LNCaP clone FGC (cell line): ENCODE data around the gene WIPF2.

ENCODE experiments used
- DNase-seq: peaks from one replicate; pipeline ENCODE4 v3.0.0-alpha.2; 2011; ENCODE audit warnings: low read depth
- H3K4me3 ChIP-seq: 2 replicates; pipeline ENCODE4 v1.5.1; 2011; ENCODE audit warnings: mild to moderate bottlenecking, low read depth, low read length, control low read depth
- TF ChIP-seq, protein P1 (sequence below): IDR thresholded peaks from 2 replicates; pipeline ENCODE4 v1.5.1; 2012; ENCODE audit warnings: mild to moderate bottlenecking; ENCODE audit not compliant: control insufficient read depth, insufficient read depth; ENCODE audit errors: extremely low read depth

Gene WIPF2

DNA sequence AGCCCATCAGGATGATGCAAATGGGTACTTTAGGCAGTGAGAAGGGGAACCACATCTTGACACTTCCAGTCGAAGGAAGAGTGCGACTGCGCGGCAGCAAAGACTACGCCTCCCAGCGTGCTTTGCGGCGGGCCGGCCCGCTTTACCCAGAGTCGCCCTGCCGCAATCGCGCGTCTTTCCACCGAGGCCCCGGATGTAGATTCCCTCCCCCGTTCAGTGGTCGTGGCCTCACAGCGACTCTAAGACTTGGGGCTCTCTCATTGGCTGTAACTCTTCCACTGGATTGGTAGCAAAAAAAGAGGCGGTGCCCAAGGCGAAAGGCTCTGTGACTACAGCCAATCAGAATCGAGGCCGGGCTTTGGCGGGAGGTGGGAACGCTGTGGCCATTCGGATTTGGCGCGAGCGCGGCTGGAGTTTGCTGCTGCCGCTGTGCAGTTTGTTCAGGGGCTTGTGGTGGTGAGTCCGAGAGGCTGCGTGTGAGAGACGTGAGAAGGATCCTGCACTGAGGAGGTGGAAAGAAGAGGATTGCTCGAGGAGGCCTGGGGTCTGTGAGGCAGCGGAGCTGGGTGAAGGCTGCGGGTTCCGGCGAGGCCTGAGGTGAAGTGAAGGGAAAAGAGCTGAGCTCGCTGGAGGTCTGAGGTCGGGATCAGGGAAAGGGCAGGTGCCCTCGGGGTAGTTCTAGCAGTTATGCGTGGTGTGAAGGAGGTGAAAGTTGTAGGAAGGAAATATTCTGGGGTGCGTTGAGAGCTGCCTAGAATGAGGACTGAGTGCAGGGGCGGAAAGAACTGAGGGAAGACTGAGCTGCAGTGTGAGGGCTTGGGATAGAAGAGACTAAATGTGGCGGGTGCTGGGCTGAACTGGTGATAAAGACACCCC, 68.6 kb downstream of the WIPF2 start, which contains the start of gene CDC6:
CDC6 (plus strand) TSS at position 386 of the 876 bp plus-strand sequence. CDS start 1,542 bp downstream, outside the sequence.
- H3K4me3 ChIP-seq = peak within 1 kb of the TSS; percentile 100
- DNase-seq = peak; percentile 98
- TF ChIP-seq, protein P1, sequence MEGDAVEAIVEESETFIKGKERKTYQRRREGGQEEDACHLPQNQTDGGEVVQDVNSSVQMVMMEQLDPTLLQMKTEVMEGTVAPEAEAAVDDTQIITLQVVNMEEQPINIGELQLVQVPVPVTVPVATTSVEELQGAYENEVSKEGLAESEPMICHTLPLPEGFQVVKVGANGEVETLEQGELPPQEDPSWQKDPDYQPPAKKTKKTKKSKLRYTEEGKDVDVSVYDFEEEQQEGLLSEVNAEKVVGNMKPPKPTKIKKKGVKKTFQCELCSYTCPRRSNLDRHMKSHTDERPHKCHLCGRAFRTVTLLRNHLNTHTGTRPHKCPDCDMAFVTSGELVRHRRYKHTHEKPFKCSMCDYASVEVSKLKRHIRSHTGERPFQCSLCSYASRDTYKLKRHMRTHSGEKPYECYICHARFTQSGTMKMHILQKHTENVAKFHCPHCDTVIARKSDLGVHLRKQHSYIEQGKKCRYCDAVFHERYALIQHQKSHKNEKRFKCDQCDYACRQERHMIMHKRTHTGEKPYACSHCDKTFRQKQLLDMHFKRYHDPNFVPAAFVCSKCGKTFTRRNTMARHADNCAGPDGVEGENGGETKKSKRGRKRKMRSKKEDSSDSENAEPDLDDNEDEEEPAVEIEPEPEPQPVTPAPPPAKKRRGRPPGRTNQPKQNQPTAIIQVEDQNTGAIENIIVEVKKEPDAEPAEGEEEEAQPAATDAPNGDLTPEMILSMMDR = no peak

DNA sequence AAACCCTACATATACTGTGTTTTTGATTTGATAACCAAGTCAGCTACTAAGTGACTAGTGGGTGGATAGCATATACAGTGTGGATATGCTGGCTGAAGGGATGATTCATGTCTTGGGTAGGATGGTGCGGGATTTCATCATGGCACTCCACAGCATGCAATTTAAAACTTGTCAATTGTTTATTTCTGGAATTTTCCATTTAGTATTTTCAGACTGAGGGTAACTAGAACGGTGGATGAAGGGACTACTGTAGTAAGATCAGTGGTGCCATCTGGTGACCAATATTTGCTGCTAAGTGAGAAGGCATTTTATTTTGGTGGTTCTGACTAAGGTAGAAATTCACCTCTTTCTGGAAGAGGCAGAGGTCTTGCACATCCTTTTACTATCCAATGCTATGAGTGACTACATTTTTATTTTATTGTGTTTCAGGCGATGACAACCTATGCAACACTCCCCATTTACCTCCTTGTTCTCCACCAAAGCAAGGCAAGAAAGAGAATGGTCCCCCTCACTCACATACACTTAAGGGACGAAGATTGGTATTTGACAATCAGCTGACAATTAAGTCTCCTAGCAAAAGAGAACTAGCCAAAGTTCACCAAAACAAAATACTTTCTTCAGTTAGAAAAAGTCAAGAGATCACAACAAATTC, 71.7 kb downstream of the WIPF2 start:
- no peak overlapping the region for H3K4me3 ChIP-seq
- TF ChIP-seq, protein P1 = peak; percentile 74
- DNase-seq = peak; percentile 41

DNA sequence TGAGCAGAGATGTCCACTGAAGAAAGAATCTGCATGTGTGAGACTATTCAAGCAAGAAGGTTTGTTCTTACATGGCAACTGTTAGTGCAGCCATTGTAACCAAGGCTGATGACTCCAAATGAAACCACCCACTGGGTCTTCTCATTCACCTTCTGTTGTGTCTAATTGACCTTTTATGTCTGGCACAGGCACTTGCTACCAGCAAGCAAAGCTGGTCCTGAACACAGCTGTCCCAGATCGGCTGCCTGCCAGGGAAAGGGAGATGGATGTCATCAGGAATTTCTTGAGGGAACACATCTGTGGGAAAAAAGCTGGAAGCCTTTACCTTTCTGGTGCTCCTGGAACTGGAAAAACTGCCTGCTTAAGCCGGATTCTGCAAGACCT, 72.2 kb downstream of the WIPF2 start:
- H3K4me3 ChIP-seq = no peak overlapping the region
- TF ChIP-seq, protein P1 = no peak
- no peak for DNase-seq

DNA sequence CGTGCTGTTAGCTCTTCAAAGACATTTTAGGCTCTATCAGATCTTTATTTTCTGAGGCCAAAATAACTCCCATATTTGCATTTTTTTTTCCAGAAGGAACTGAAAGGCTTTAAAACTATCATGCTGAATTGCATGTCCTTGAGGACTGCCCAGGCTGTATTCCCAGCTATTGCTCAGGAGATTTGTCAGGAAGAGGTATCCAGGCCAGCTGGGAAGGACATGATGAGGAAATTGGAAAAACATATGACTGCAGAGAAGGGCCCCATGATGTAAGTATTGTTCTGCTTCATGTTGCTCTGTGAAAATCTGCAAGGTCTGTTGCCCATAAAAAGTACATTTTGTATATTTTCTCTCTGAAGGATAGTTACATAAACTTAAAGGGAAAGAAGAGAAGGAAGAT, 74.3 kb downstream of the WIPF2 start:
- no peak for DNase-seq
- TF ChIP-seq, protein P1 = no peak
- H3K4me3 ChIP-seq = no peak overlapping the region

DNA sequence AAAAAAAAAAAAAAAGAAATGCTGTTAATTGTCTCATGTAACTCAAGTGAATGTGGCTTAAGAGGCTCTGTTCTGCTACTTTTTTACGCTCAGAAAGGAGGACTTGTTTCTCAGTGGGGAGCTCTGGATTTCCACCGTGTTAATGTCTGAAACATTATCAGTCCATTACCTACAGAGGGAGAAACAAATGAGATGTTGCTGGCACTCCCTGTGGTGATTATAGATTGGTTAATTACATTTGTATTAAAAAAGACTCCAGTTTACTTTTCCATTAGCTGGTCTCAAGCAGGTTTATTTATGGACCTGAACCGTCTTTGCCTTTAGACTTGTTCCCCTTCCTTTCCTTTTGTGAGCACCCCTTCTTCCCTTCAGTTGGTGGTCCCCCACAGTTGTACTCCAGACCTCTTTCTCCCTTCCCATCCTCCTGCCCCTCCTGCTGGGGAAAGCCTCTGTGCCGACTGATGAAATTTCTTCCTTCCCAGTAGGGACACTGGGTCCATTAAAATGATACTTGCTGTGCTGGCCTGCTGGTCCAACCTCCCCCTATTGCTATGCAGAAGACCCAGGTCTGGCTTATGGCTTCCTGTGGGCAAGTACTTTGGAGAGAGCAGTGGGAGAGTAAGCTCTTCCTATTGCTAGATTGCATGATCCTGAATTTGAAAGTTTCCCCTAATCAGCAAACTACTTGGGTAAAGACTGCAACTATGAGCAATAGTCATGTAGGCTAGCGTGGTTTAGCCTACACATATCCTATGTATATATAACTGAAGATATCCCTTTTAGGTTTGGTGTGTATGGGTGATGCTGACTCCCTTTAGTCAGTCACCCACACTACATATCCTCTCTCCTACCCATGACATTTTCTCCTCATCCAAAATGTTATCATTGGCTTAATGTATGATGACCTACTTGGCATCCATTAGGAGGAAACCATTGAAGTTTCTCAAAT, 76.7 kb downstream of the WIPF2 start:
- TF ChIP-seq, protein P1 = no peak
- DNase-seq = no peak
- no peak overlapping the region for H3K4me3 ChIP-seq

DNA sequence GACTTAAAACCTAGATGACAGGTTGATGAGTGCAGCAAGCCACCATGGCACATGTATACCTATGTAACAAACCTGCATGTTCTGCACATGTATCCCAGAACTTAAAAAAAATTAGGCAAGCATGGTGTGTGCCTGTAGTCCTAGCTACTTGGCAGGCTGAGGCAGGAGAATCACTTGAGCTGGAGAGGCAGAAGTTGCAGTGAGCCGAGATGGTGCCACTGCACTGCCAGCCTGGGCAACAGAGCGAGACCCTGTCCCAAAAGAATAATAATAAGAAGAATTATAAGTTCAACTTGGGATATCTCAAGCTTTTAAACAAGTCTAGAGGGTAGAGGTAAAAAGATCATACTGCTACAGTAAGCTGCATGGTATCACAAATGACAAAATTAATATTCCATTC, 78.4 kb downstream of the WIPF2 start:
- DNase-seq = no peak
- TF ChIP-seq, protein P1 = no peak
- H3K4me3 ChIP-seq = no peak overlapping the region
